Coronary artery (tissue), 2 donors: ENCODE data around the gene LLPH.

ENCODE experiments used
- DNase-seq: peaks from one replicate; pipeline ENCODE4 v3.0.0-alpha.2; 2017; ENCODE audit warnings: low spot score
- H3K27ac ChIP-seq, 2 donors: fragments of 200-600 bp; sonication (generic); one replicate each; pipeline ENCODE4 v1.5.1; 2016 to 2019
- H3K4me3 ChIP-seq: fragments of 200-600 bp; sonication (generic); 2 replicates; pipeline ENCODE4 v1.5.1; 2016; ENCODE audit warnings: mild to moderate bottlenecking, moderate library complexity
- CTCF ChIP-seq: fragments of 200-600 bp; sonication (generic); IDR thresholded peaks from one replicate; pipeline ENCODE4 v1.5.1; 2019; ENCODE audit warnings: antibody characterized with exemption

LLPH gene

GRCh38 chr12:66166561-66166960 lies 36.0 kb upstream of the LLPH start:
- Histone ChIP-seq H3K4me3 (no peak overlapping the region), H3K27ac (no peak overlapping the region)
- no peak for DNase-seq
- no peak for TF ChIP-seq CTCF

GRCh38 chr12:66165141-66165540 lies 34.6 kb upstream of the LLPH start:
- no peak for DNase-seq
- H3K27ac ChIP-seq = no peak overlapping the region
- no peak for TF ChIP-seq CTCF
- H3K4me3 ChIP-seq = no peak overlapping the region

GRCh38 chr12:66164349-66164821 lies 33.8 kb upstream of the LLPH start:
- DNase-seq = no peak
- Histone ChIP-seq H3K4me3 (no peak overlapping the region), H3K27ac (no peak overlapping the region)
- no peak for TF ChIP-seq CTCF

- no peak for TF ChIP-seq CTCF
- DNase-seq = no peak
- no peak overlapping the region for H3K4me3 ChIP-seq
- H3K27ac ChIP-seq = no peak overlapping the region
These were observed 32.7 kb upstream of the LLPH start for GRCh38 chr12:66163289-66163688.

GRCh38 chr12:66162701-66163100 lies 32.2 kb upstream of the LLPH start:
- DNase-seq = no peak
- Histone ChIP-seq H3K4me3 (no peak overlapping the region), H3K27ac (no peak overlapping the region)
- TF ChIP-seq CTCF = no peak

GRCh38 chr12:66160704-66161103 lies 30.2 kb upstream of the LLPH start:
- H3K27ac ChIP-seq = no peak overlapping the region
- no peak overlapping the region for H3K4me3 ChIP-seq
- TF ChIP-seq CTCF = no peak
- no peak for DNase-seq

- DNase-seq = no peak
- no peak overlapping the region for H3K4me3 ChIP-seq
- no peak overlapping the region for H3K27ac ChIP-seq
- TF ChIP-seq CTCF = no peak
These were observed 28.6 kb upstream of the LLPH start for GRCh38 chr12:66159123-66159522.
